ENCODE data around the gene GDE1. TPM values are rescaled to one million over a fixed set of nuclear protein-coding genes. Genes with fewer than 3 reads are reported as not detected.

Gene GDE1, protein sequence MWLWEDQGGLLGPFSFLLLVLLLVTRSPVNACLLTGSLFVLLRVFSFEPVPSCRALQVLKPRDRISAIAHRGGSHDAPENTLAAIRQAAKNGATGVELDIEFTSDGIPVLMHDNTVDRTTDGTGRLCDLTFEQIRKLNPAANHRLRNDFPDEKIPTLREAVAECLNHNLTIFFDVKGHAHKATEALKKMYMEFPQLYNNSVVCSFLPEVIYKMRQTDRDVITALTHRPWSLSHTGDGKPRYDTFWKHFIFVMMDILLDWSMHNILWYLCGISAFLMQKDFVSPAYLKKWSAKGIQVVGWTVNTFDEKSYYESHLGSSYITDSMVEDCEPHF
- total RNA-seq (10 to 100 TPM; 20.9 to 22.7 TPM), polyA plus RNA-seq (10 to 100 TPM; 25.4 to 27.4 (median 27.0) TPM), total RNA-seq (25.5 to 55.5 (median 49.3) reads per million in 6 experiments)

DNA sequence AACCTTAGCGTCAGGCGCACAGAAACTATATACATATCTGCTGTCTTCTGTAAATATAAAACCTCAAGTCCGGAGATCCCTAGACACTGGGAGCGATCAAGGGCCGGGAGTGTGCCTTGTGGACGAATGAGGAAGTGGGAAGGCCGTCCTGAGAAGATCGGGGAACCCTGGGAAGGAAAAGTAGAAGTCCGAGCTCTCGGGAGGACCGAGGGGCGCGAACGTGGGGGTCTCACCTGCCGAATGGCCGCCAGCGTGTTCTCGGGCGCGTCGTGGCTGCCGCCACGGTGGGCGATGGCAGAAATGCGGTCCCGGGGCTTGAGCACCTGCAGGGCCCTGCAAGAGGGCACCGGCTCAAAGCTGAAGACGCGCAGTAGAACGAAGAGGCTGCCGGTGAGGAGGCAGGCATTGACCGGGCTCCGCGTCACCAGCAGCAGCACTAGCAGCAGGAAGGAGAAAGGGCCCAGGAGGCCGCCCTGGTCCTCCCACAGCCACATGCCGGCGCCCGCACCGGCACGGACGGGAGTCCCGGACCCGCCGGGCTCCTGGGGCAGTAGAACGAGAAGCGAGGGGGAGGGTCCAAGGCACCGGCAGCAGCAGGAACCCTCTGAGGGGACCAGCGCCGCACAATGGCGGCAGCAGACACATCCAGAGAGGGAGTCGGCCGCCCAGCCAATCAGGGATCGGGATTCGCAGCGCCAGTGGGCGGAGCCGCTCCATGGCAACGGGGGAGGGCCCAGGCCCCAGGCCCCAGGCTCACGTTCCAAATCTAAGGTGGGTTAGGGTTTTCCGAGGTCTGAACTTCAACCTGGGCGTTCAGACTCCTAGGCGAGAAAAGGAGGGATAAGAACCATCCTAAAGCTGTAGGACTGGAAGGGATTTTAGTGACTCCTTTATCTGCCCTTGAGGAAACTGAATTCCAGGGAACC is at the start of gene GDE1:
TSS of gene GDE1 (minus strand) at position 628 of the 926 bp plus-strand sequence. CDS start at position 494, 134 bp downstream.
- Mint-ChIP-seq H3K27ac (peak within 1 kb of the TSS; percentile 89 to 97 (median 94)), H3K27me3 (no peaks in the 10 kb centered on the region), H3K4me3 (peak within 1 kb of the TSS; percentile 93 to 100 (median 96)), H3K36me3 (peaks cover 0 to 12% (median 8%) of the 10 kb centered on the region in 3 donors), H3K4me1 (peaks cover 37 to 73% (median 66%) of the 10 kb centered on the region in 4 donors), H3K9me3 (no peaks in the 10 kb centered on the region)
- POLR2A ChIA-PET = interaction anchor here (0.9 to 1.6 kb wide), 2 partner anchors 34 to 454 kb away, joined by 3 to 11 read pairs; partner anchors contain the start of genes COQ7 and VPS35L
- peak; percentile 78 to 80 for ATAC-seq
- peak; percentile 85 to 94 (median 90) for DNase-seq

DNA sequence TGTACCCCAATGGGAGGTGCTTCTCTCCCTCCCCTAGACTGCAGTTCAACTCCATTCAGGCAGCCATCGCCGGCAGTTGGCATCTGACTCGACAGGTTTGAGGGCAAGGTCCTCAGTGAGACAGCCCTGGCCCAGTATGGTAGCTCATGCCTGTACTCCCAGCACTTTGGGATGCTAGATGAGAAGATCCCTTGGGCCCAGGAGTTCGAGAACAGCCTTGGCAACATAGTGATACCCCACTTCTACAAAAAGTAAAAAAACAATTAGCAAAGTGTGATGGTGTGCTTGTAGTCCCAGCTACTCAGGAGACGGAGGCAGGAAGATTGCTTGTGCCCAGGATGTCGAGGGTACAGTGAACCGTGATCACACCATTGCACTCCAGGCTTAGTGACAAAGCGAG is 45.7 kb upstream of the GDE1 start:
- POLR2A ChIA-PET = no interaction called here
- Mint-ChIP-seq H3K4me1 (peaks cover 0 to 2% (median 1%) of the 10 kb centered on the region in 4 donors), H3K27me3 (no peaks in the 10 kb centered on the region), H3K4me3 (no peak overlapping the region), H3K36me3 (peaks cover 13 to 77% (median 19%) of the 10 kb centered on the region in 3 donors), H3K9me3 (peaks cover 0 to 5% (median 0%) of the 10 kb centered on the region in 9 donors), H3K27ac (no peak overlapping the region)
- DNase-seq = no peak
- ATAC-seq = no peak

- H3K9me3 Mint-ChIP-seq = peaks cover 0 to 5% (median 0%) of the 10 kb centered on the region in 9 donors
- H3K4me3 Mint-ChIP-seq = no peak overlapping the region
- POLR2A ChIA-PET = no interaction called here
- ATAC-seq = no peak
- H3K4me1 Mint-ChIP-seq = peaks cover 2 to 6% (median 4%) of the 10 kb centered on the region in 4 donors
- DNase-seq = no peak
- no peak overlapping the region for H3K27ac Mint-ChIP-seq
- H3K27me3 Mint-ChIP-seq = no peaks in the 10 kb centered on the region
- peaks cover 13 to 68% (median 19%) of the 10 kb centered on the region in 3 donors for H3K36me3 Mint-ChIP-seq
These were observed 44.5 kb upstream of the GDE1 start for GRCh38 chr16:19566362-19566761.

DNA sequence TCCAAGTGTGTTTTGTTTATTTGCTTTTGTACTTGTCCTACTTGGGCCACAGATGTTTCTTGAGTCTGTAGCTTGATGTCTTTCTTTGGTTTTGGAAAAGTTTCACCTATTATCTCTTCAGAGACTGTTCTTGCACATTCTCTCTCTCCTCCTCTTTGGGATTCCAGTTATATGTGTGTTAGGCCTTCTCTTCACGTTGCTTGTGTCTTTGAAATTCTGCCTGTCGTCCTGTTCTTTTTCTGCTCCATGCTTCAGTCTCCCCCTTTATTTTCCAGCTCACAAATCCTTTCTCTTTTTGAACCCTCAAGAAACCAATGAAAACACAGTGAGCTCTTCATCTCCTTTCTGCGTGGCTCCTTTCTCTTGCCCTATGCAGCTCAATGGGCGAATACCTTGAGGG is 41.5 kb upstream of the GDE1 start:
- H3K27ac Mint-ChIP-seq = peak overlapping the region in 2 of 10 donors; percentile 5 to 19
- no peaks in the 10 kb centered on the region for H3K27me3 Mint-ChIP-seq
- H3K36me3 Mint-ChIP-seq = peaks cover 9 to 44% (median 15%) of the 10 kb centered on the region in 3 donors
- H3K9me3 Mint-ChIP-seq = peaks cover 0 to 5% (median 0%) of the 10 kb centered on the region in 9 donors
- DNase-seq = no peak
- no peak for ATAC-seq
- no peak overlapping the region for H3K4me3 Mint-ChIP-seq
- POLR2A ChIA-PET = no interaction called here
- peaks cover 4 to 10% (median 7%) of the 10 kb centered on the region in 4 donors for H3K4me1 Mint-ChIP-seq

DNA sequence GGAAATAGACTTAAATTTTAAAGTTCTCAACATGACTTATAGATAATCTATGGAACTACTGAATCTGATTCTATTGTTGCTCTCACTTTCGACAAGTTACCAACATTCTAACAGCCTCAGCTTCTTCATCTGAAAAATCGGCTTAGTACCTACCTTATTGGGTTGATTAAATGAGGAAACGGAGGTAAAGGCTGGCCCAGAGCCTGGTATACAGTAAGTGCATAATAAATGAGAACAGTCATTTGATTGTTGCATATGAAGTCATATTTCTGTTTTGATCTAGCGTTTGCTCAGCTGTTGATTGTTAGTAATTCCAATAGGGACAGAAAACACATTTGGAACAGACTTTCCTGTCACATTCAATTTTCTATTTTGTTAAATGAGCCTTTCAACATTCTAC is 38.2 kb upstream of the GDE1 start:
- H3K27ac Mint-ChIP-seq = no peak overlapping the region
- peaks cover 0 to 5% (median 0%) of the 10 kb centered on the region in 9 donors for H3K9me3 Mint-ChIP-seq
- DNase-seq = no peak
- peaks cover 3 to 11% (median 5%) of the 10 kb centered on the region in 3 donors for H3K36me3 Mint-ChIP-seq
- H3K4me1 Mint-ChIP-seq = peaks cover 9 to 26% (median 21%) of the 10 kb centered on the region in 4 donors
- no peak overlapping the region for H3K4me3 Mint-ChIP-seq
- POLR2A ChIA-PET = interaction anchor here (0.7 kb wide), 1 partner anchor 334 kb away, joined by 3 read pairs; no protein-coding TSS in a partner anchor
- ATAC-seq = no peak
- no peaks in the 10 kb centered on the region for H3K27me3 Mint-ChIP-seq

GRCh38 chr16:19559242-19559910 is 37.5 kb upstream of the GDE1 start:
- POLR2A ChIA-PET = interaction anchor here (0.7 to 1.6 kb wide), 2 partner anchors 327 to 334 kb away, joined by 3 to 8 read pairs; no protein-coding TSS in a partner anchor

GRCh38 chr16:19555938-19556771 is 34.3 kb upstream of the GDE1 start:
- DNase-seq (peak in 3 of 10 donors; percentile 19 to 23 (median 22)), ATAC-seq (no peak)
- Mint-ChIP-seq H3K27me3 (no peaks in the 10 kb centered on the region), H3K4me1 (peaks cover 7 to 35% (median 18%) of the 10 kb centered on the region in 4 donors), H3K9me3 (no peaks in the 10 kb centered on the region), H3K4me3 (peak overlapping the region; percentile 91 to 99 (median 96)), H3K27ac (peak overlapping the region; percentile 85 to 98 (median 96)), H3K36me3 (peaks cover 0 to 7% (median 0%) of the 10 kb centered on the region in 3 donors)
- POLR2A ChIA-PET = interaction anchor here (0.7 to 3.3 kb wide), 12 partner anchors 27 to 767 kb away, joined by 3 to 33 read pairs (median 4); partner anchors contain the start of genes ARL6IP1, CCP110, COQ7 and GDE1

More at GRCh38 chr16:19559242-19559910, 37.5 kb upstream of the GDE1 start:
- Mint-ChIP-seq H3K4me1 (peaks cover 9 to 31% (median 23%) of the 10 kb centered on the region in 4 donors), H3K36me3 (peaks cover 0 to 7% (median 5%) of the 10 kb centered on the region in 3 donors), H3K27me3 (no peaks in the 10 kb centered on the region), H3K27ac (no peak overlapping the region), H3K9me3 (peaks cover 0 to 5% (median 0%) of the 10 kb centered on the region in 9 donors), H3K4me3 (peak overlapping the region in 1 of 10 donors; percentile 39)
- DNase-seq (peak in 7 of 10 donors; percentile 17 to 59 (median 32)), ATAC-seq (no peak)

- Mint-ChIP-seq H3K27ac (peak within 1 kb of the TSS; percentile 85 to 98 (median 96)), H3K27me3 (no peaks in the 10 kb centered on the region), H3K4me3 (peak within 1 kb of the TSS; percentile 91 to 99 (median 96)), H3K4me1 (peaks cover 7 to 35% (median 18%) of the 10 kb centered on the region in 4 donors), H3K36me3 (peaks cover 0 to 10% (median 0%) of the 10 kb centered on the region in 3 donors), H3K9me3 (no peaks in the 10 kb centered on the region)
- ATAC-seq (peak; percentile 93 to 94), DNase-seq (peak; percentile 90 to 98 (median 96))
- POLR2A ChIA-PET = interaction anchor here (0.8 to 3.3 kb wide), 12 partner anchors 25 to 1186 kb away, joined by 3 to 33 read pairs (median 4); partner anchors contain the start of genes ARL6IP1, CCP110, COQ7 and GDE1
These were observed 33.5 kb upstream of the GDE1 start, which contains the start of gene VPS35L for GRCh38 chr16:19555186-19555937. TSS of gene VPS35L (plus strand) at chr16:19555703. CDS start at chr16:19555730, 27 bp downstream.

GRCh38 chr16:19549673-19550072 is 27.8 kb upstream of the GDE1 start:
- Mint-ChIP-seq H3K27ac (no peak overlapping the region), H3K36me3 (peaks cover 0 to 34% (median 6%) of the 10 kb centered on the region in 3 donors), H3K9me3 (no peaks in the 10 kb centered on the region), H3K4me1 (peaks cover 0 to 7% (median 2%) of the 10 kb centered on the region in 4 donors), H3K4me3 (no peak overlapping the region), H3K27me3 (no peaks in the 10 kb centered on the region)
- POLR2A ChIA-PET = no interaction called here
- ATAC-seq (no peak), DNase-seq (no peak)

DNA sequence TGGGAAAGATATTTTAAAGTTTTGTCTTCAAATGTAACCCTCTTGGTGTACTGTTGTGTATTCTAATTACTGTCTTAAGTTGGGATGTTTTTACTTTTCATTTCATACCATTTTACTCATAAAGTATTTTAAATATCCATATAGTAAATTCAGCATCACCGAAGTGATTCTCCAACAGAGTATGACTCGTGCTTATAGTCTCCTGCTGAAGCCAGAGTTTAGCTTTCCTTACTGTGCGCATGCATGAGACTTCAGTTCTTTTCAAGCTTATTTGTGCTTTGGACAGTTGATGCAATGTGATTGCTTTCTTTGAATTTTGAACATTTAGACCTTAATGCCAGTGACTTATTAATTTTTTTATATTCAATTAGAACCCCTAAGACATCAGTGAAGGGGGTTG is 26.2 kb upstream of the GDE1 start:
- Mint-ChIP-seq H3K4me1 (no peaks in the 10 kb centered on the region), H3K4me3 (no peak overlapping the region), H3K9me3 (peaks cover 0 to 2% (median 0%) of the 10 kb centered on the region in 9 donors), H3K27ac (no peak overlapping the region), H3K27me3 (no peaks in the 10 kb centered on the region), H3K36me3 (peaks cover 7 to 49% (median 18%) of the 10 kb centered on the region in 3 donors)
- ATAC-seq = no peak
- DNase-seq = no peak
- POLR2A ChIA-PET = no interaction called here

All from naive thymus-derived CD8-positive, alpha-beta T cell (primary cell).